Peyer's patch (tissue), 4 donors: Measurements from ENCODE around the gene LRP4. TPM values are rescaled to one million over a fixed set of nuclear protein-coding genes. Genes with fewer than 3 reads are reported as not detected.
A peak's percentile ranks its signal among the peaks of the same experiment; 100 is the strongest.

Experiments used
- DNase-seq, 3 donors: peaks; one replicate each; pipeline ENCODE4 v3.0.0-alpha.2; 2017 to 2019
- H3K27ac ChIP-seq, 4 donors: fragments of 200-600 bp; sonication (generic); one replicate each; pipeline ENCODE4 v1.5.1; 2016 to 2019
- H3K27me3 ChIP-seq, 2 donors: fragments of 200-600 bp; sonication (generic); one replicate each; pipeline ENCODE4 v1.5.1; 2019
- H3K36me3 ChIP-seq, 3 donors: fragments of 200-600 bp; sonication (generic); one replicate each; pipeline ENCODE4 v1.5.1; 2016 to 2019
- H3K4me1 ChIP-seq, 4 donors: fragments of 200-600 bp; sonication (generic); one replicate each; pipeline ENCODE4 v1.5.1; 2016 to 2019
- H3K4me3 ChIP-seq, 4 donors: fragments of 200-600 bp; sonication (generic); 1 replicate in 3 of 4; 2 replicates in 1 of 4; pipeline ENCODE4 v1.5.1; 2016 to 2019; ENCODE audit warnings: mild to moderate bottlenecking in 1 of 4
- H3K9me3 ChIP-seq, 4 donors: fragments of 200-600 bp; sonication (generic); one replicate each; pipeline ENCODE4 v1.5.1; 2016 to 2019; ENCODE audit warnings: mild to moderate bottlenecking in 1 of 4
- CTCF ChIP-seq, 6 experiments: fragments of 450-650 bp in 4 of 6; fragments of 200-600 bp in 2 of 6; sonication (generic) in 1 of 6; IDR thresholded peaks; one replicate each; pipeline ENCODE4 v1.5.1; 2017 to 2019; ENCODE audit warnings: antibody characterized with exemption in 6 of 6, mild to moderate bottlenecking in 3 of 6, moderate library complexity in 1 of 6
- POLR2A ChIP-seq, 2 donors: fragments of 450-650 bp; IDR thresholded peaks; one replicate each; pipeline ENCODE4 v1.5.1; 2017; ENCODE audit warnings: antibody characterized with exemption in 2 of 2, mild to moderate bottlenecking in 2 of 2, moderate library complexity in 2 of 2
- total RNA-seq, 4 donors: library from RNA; depleted of rRNA; stranded (reverse); fragments of >200 nt; gene quantifications; one replicate each; pipeline ENCODE4 v1.1.0, GENCODE V29; 2016

The LRP4 gene
- total RNA-seq, 4 donors from 2014 or later, result 37.1 to 62.5 (median 44.4) TPM

- H3K27me3 ChIP-seq, result no peaks in the 10 kb centered on the region
Observed at GRCh38 chr11:46868912-46869311, 49.4 kb downstream of the LRP4 start.

GRCh38 chr11:46865340-46865739 lies 53.0 kb downstream of the LRP4 start:
- Histone ChIP-seq H3K4me3 (no peak overlapping the region), H3K4me1 (no peaks in the 10 kb centered on the region), H3K9me3 (no peaks in the 10 kb centered on the region), H3K36me3 (peaks cover 0 to 73% (median 0%) of the 10 kb centered on the region in 3 donors), H3K27ac (no peak overlapping the region), H3K27me3 (no peaks in the 10 kb centered on the region)
- no peak for DNase-seq
- no peak for TF ChIP-seq POLR2A (IDR thresholded peaks at IDR 0.05)
- TF ChIP-seq CTCF (IDR thresholded peaks at IDR 0.05), result no peak

More at GRCh38 chr11:46868912-46869311, 49.4 kb downstream of the LRP4 start:
- H3K27ac ChIP-seq, result no peak overlapping the region
- no peak overlapping the region for H3K4me3 ChIP-seq
- no peak for TF ChIP-seq CTCF (IDR thresholded peaks at IDR 0.05)
- no peak for TF ChIP-seq POLR2A (IDR thresholded peaks at IDR 0.05)
- no peaks in the 10 kb centered on the region for H3K9me3 ChIP-seq
- no peak for DNase-seq
- H3K36me3 ChIP-seq, result peaks cover 0 to 86% (median 0%) of the 10 kb centered on the region in 3 donors
- no peaks in the 10 kb centered on the region for H3K4me1 ChIP-seq

GRCh38 chr11:46860218-46860617 lies 58.1 kb downstream of the LRP4 start:
- no peak for DNase-seq
- Histone ChIP-seq H3K4me1 (no peaks in the 10 kb centered on the region), H3K27ac (no peak overlapping the region), H3K9me3 (no peaks in the 10 kb centered on the region), H3K36me3 (peaks cover 0 to 48% (median 0%) of the 10 kb centered on the region in 3 donors), H3K4me3 (no peak overlapping the region), H3K27me3 (no peaks in the 10 kb centered on the region)
- TF ChIP-seq CTCF (IDR thresholded peaks at IDR 0.05) (no peak), POLR2A (IDR thresholded peaks at IDR 0.05) (no peak)

GRCh38 chr11:46858920-46859546 lies 59.3 kb downstream of the LRP4 start:
- no peaks in the 10 kb centered on the region for H3K27me3 ChIP-seq
- H3K4me1 ChIP-seq, result no peaks in the 10 kb centered on the region
- TF ChIP-seq POLR2A (IDR thresholded peaks at IDR 0.05) (no peak), CTCF (IDR thresholded peaks at IDR 0.05) (no peak)
- H3K27ac ChIP-seq, result peak overlapping the region in 1 of 4 donors; percentile 16
- no peak for DNase-seq
- H3K4me3 ChIP-seq, result no peak overlapping the region
- H3K9me3 ChIP-seq, result no peaks in the 10 kb centered on the region
- H3K36me3 ChIP-seq, result peaks cover 0 to 36% (median 0%) of the 10 kb centered on the region in 3 donors

- DNase-seq, result no peak
- TF ChIP-seq POLR2A (IDR thresholded peaks at IDR 0.05) (no peak), CTCF (IDR thresholded peaks at IDR 0.05) (no peak)
- no peak overlapping the region for H3K27ac ChIP-seq
Observed at GRCh38 chr11:46857666-46858065, 60.7 kb downstream of the LRP4 start.

More at GRCh38 chr11:46857666-46858065, 60.7 kb downstream of the LRP4 start:
- no peaks in the 10 kb centered on the region for H3K27me3 ChIP-seq
- no peaks in the 10 kb centered on the region for H3K4me1 ChIP-seq
- H3K9me3 ChIP-seq, result no peaks in the 10 kb centered on the region
- H3K36me3 ChIP-seq, result peaks cover 0 to 31% (median 0%) of the 10 kb centered on the region in 3 donors
- no peak overlapping the region for H3K4me3 ChIP-seq
